Mesenteric fat pad (tissue), 1 donor: Measurements from ENCODE around the gene PLCH2. TPM values are rescaled to one million over a fixed set of nuclear protein-coding genes. Genes with fewer than 3 reads are reported as not detected.
A peak's percentile ranks its signal among the peaks of the same experiment; 100 is the strongest.

Experiments used
- DNase-seq: peaks from one replicate; pipeline ENCODE4 v3.0.0-alpha.2; 2020; ENCODE audit warnings: low spot score
- total RNA-seq: library from RNA; stranded (reverse); fragmentation: NEBNext Ultra II Directional; extraction: Animal tissue kit (Norgen Biotek cat#: 25700); gene quantifications from one replicate; pipeline ENCODE4 v1.2.1, GENCODE V29; 2021
- donor health status: DM: yes; HTN: yes; CAD: no.

PLCH2 gene
- total RNA-seq, 1 donor from 2014 or later, result 0.55 TPM

DNA sequence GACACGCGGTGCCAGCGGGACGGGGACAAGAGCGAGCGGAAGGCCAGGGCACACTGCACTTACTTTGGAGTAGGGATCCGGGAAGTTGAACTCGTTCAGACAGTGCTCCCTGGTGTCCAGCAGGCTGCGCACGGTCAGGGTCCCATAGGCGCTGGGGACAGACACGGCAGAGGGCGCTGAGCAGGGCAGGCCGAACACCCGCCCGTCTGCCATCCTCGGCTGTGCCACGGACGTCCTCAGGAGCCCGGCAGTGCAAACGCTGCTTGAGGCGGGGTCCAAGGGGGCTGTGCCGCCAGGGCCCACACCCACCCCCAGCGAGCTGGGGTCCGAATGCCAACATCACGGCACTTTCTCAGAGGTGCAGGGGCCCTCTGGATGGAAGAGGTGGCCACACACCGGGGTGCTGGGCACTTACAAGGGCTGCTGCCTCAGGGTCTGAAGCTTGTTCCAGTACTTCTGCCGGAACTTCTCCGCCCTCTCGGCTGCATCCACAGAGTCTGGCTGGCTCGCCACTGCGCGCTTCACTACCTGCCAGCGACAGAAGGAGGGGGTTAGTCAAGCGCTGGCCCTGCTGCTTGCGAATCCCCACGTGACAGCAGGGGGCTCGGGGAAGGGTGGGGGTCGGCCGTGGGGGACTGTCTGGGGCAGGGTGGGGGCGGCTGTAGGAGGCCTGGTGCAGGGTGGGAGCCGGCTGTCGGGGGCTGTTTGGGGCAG lies 38.0 kb downstream of the PLCH2 start:
- DNase-seq, result no peak

DNA sequence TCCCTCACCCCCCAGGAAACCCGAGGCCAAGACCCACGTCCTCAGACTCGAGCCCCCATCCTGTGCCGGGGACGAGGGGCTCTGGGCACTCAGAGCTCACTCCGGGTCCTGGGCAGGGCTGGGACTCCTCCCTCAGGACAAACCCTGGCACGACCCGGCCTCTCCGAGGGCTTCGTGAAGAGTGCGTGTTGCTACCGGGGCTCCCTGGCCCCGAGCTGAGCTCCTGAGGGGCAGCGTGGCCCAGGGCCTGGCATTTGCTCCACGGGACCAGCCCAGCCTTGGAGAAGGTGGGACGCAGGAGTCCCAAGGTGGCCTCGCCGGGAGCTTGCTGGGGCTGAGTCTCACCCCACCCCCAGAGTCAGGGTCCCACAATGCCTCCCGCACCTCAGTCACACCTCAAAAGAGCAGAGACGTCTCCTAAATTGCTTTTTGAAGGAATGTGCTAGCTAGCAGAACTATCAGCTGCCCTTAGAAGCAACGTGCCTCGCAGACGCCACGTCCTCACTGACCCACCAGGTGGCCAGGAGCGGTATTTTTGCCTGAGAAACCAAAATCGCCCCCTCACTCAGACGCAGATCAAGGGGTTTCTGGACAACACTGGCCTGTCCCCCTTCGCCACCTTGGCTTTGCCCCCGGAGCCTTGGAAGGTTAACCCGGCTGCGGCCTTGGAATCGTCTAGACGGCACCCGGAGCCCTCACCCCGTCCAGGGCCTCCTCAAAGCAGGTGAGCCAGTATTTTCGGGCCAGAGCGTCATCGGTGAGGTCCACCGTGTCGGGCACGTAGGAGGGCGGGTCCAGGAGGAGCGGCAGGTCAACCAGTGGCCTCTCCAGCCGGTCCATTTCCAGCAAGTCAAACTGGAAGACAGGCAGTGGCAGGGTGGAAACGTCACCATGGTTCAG lies 39.0 kb downstream of the PLCH2 start:
- no peak for DNase-seq

DNA sequence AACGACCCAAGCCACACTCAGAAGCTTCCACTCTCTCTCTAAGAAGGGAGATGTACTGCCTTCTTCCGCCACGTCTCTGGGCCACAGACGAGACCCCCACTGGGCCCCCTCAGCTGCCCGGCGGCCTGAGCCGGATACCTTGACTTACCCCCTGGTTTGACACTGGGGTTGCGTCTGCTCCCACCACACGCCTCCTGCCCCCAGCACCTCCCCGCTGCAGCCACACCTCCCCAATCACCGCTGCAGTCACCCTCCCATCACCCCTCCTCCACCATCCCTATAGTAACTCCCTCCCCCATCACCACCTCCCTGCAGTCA lies 39.6 kb downstream of the PLCH2 start:
- no peak for DNase-seq

DNA sequence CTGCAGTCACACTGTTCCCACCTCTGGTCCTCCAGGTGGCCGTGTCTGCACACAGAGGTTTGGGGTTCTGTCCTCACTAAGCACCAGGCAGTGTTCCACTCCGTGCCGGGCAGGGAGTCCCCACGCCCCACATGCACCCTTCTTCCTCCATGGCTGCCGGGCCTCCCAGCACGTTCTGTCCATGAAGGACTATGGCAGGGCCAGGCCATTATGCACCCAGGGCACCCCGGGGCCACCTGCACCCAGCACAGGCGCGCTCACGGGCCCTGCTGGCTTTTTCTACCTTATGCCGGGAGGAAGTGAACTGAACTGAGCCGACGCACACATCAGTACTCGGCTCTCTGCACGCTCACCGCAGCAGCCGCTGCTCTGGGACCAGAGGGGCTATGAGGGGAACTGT lies 40.0 kb downstream of the PLCH2 start:
- no peak for DNase-seq

DNA sequence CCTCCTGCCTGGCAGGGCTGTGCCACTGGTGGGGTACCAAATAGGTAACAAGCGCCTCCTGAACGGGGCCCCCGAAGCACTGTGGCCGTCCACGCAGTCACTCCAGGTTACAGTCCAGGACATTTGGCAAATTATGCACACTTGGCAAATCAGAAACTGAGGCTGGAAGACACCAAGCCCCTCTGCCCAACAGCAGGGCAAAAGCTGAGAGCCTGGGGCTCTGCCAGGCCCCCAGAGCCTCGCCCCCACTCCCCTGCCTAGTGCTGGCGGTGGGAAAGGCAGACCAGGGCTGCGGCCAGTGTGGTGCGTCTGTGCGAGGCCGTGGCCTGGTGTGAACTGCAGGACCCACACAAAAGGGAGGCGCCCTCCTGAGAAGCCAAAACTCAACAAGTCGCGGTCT lies 40.9 kb downstream of the PLCH2 start:
- no peak for DNase-seq

DNA sequence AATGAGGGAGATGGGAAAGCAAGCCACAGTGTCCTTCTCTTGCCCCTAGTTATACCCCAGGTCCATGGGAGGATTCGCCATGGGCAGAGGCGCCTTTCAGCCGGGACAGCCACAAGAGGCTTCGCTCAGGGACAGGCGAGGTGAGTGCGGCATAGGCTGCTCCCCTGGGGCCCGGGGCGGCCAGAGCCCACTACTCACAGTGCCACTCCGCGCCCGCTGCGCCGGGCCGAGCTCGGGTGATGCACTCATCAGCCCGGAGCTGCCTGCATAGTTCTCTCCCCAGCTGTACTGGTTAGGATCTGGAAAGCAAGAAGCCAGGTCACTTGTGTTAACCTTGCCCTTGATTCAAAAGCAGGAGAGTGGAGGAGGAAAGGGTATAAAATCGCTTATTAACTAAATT lies 41.9 kb downstream of the PLCH2 start:
- DNase-seq, result no peak

DNA sequence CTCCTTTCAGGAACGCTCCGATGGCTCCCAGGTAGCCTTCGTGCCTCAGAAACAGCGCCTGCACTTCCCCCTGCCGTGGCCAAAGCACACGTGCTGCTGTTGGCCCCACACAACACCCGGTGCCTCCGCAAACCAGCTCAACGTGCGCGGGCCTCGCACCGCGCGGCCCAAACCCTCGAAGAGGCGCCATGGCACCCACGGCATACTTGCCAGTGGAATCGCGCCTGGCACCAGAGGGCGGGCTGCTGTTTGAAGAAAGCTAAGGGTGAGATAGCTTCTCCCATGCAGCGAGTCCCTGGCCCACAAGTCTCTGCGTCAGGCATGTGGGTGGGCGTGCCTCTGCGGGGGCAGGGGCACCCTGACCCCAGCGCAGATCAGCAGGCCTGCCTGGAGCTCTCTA lies 42.4 kb downstream of the PLCH2 start:
- DNase-seq, result no peak

DNA sequence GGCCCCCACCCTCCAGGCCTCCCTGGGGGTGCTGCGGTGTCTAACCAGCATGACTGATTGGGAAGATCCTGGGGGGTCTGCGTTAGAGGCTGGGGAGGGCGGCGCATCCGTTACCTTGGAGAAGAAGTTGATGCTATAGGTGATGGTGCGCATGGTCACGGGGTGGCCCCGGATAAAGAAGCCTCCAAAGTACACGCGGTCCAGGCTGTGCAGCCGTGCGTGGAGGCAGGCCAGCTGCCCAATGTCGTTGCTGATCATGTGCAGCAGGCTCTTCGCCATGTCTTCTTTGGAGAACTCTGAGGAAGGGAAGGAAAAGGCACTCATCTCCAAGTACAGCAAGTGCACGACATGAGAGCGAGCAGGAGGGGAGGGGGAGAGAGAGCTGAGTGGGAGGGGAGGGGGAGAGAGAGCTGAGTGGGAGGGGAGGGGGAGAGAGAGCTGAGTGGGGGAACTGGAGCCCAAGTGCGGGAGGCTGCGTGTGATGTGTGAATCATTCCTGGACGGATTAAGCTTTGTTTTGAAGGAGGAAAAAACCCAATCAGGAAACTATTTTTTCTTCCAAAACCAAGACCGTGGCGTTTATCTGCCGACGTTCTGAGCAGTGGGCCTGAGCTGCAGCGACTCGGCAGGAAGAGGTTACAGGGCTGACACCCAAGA lies 43.1 kb downstream of the PLCH2 start:
- no peak for DNase-seq

DNA sequence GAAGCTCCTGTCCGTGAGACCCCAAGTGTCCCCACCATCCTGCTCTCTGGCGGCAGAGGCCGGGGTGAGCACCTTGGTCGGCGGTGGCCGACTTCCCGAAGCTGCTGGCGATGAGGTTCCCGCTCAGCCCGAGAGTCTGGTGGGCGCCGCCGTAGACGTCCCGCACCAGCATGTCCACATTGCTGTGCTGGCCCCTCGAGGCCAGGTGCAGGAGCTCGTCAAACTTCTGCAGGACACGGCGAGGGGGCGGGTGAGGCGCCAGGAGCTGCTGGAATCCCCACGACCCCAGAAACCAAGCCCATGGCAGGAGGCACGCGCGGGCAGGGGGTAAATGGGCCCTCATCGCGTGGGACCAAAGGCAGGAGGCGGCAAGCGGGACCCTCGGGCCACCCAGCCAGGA lies 43.6 kb downstream of the PLCH2 start:
- DNase-seq, result no peak

DNA sequence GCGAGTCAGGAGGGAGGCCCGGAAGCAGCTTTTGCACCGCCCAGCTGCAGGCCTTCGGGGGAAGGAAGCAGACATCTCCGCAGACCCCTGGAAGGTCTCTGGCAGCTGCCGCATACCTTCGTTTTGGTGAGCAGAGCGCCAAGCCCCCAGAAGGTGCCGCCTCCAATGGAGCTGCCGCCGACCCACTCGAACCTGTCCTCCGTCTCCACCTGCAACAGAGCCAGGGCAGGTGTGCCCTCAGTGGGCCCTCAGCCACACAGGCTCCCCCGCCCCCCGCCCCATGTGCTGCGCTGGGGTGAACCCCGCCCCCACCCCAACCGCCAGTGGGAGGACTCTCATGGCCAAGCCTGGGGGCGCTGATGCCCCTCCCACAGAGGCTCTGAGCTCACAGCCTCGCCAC lies 44.1 kb downstream of the PLCH2 start:
- no peak for DNase-seq

DNA sequence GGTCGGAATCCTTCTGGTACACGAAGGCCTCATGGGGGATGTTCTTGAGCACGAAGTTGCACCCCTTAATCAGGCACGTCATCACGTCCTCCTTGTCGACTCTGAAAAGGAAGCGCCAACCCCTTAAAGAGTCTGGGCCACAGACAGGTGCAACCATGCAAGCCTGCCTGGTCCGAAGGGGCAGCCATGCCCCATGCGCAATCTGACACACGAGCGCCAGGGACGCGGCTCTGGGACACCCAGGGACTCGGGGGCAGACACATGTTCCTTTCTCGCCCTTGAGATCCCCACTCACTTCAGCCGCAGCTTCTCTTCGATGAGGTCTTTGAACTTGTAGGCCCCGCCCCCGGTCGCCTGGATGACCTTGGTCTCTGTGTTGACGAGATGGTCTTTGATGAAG lies 44.7 kb downstream of the PLCH2 start:
- DNase-seq, result no peak

DNA sequence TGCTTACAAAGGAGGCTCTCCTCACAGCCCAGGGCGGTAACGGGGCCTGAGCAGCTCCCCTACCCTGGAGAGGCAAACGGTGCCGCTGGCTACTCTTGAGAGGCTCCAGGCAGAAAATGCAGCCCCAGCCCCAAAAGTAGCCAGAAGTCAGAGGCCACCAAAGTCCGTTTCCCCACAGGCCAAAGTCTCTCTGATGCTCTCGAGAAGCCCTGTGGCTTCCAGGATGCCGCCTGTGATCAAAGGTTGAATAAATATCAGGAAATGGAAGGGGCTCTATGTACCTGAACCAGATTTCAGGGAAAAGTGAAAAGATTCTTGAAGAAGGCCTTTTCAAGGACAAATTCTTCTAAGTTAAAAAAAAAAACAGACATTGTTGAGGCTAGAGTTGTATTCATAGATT lies 46.1 kb downstream of the PLCH2 start:
- no peak for DNase-seq

DNA sequence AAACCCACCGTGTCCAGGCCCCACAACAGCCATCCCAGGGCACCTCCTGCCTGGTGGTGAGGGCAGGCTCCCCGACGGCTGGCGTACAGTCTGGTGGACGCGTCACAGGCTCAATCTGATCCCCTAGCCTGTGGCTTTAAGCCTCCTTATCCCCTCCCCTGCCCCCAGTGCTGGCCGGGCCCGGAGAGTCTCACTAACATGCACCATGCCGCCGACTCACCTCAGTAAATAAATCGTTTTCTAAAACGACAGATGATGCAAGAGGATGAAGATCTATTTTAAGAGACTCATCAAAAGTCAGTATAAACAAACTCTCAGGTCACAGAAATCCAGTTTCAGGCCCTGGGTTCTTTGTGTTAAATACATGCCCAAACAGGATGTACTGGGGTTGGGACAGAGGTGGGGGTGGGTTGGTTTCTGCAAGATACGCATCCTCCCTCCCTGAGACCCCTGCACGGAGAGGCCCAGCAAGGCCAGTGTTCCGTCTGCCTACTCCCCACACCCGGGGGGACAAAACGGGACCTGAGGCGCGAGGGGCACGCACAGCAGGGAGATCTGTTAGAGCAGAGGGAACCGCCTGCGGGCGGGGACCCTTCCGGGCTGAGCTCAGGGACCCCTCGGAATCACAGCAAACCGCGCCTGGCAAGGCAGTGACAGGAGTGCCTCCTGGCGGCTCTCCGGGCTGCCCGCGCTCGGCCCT lies 47.3 kb downstream of the PLCH2 start:
- no peak for DNase-seq

DNA sequence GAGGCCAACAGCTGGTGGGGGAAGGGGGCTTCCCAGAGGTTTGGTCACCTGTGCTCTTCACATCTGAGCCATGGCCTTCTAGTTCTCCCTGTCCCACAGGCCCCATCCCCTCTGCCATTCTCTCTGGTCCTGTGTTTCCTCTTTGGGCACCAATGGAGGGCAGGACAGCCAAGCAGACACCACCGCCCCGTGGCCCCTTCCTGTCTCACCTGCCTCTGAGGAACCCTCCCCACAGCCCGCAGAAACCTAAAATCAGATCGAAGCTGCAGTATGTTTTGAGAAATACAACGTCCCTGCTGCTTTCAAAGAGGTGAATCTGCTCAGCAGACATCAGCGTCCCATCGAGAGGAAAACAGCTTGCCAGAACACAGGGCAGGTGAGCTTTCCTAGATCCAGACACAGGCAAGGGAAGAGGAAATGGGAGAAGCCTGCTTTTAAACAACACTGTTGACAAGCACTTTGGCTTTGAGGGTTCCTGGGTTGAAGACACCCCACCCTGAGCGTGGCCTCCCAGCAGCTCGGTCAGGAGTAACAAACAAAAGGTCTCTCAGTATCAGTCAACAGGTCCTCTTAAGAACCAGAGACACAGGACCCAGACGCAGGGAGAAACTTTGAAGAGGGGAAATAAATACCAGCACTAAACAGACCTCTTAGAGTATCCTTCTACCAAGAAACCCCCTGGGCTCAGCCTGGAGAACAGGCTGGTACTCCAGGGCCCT lies 48.0 kb downstream of the PLCH2 start:
- no peak for DNase-seq

DNA sequence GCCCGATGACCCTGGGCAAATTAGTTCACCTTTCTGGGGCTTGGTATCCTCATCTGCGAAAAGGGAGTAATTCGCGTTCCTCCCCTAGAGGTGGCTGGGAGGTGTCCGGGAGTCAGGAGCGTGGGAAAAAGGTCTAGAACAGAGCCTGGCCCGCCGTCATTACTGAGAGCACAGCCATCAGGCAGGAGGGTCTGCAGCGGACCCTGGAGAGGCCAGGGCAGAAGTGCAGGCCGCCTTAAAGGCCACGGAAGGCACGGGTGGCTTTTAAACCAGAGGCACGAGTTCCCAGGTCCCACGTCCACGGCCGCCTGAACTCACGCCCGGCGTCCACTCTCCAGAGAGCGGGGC lies 49.5 kb downstream of the PLCH2 start:
- DNase-seq, result no peak

DNA sequence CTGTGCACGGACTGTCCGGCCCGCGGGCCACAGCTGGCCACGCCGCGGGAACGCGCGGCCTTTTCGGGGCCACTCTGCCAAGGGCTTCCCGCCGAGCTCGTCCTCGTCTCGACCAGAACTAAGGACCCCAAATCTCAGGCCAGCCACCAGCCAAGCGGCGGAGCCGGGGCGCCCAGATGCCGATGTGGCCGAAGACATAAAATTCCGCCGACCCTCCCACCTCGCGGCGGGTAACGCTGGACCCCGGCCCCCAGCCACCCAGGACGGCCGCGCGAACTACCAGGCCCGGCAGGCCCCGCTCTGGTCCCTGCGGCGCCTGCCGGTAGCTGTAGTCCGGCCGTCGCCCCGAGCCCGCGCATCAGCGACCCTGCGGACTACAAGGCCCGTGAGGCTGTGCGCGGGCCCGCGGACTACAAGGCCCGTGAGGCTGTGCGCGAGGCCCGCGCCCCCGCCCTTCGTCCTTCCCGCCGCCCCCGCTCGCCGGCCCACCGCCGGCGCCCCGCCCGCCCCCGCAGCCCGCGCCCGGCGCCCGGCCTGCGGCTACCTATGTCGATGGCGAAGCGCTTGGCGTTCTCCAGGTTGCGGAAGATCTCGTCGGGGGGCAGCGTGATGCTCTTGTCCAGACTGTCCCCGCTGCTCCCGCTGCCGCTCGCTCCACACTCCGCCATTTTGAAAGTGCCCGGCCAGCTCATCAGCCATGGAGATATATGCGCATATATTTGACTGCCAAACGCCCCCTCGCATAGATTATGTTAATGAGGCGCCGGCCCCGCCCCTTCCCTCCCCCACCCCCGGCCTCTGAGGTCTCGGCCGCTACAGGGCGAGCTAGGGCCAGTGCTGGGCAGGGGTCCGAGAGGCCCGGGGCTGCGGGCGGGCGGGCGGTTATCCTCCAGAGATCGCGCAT lies 50.1 kb downstream of the PLCH2 start, which contains the start of gene PANK4:
Gene PANK4, minus strand, starts transcription at position 677 of the 904 bp plus-strand sequence. Its CDS starts 9 bp downstream, at position 668.
- peak; percentile 96 for DNase-seq

DNA sequence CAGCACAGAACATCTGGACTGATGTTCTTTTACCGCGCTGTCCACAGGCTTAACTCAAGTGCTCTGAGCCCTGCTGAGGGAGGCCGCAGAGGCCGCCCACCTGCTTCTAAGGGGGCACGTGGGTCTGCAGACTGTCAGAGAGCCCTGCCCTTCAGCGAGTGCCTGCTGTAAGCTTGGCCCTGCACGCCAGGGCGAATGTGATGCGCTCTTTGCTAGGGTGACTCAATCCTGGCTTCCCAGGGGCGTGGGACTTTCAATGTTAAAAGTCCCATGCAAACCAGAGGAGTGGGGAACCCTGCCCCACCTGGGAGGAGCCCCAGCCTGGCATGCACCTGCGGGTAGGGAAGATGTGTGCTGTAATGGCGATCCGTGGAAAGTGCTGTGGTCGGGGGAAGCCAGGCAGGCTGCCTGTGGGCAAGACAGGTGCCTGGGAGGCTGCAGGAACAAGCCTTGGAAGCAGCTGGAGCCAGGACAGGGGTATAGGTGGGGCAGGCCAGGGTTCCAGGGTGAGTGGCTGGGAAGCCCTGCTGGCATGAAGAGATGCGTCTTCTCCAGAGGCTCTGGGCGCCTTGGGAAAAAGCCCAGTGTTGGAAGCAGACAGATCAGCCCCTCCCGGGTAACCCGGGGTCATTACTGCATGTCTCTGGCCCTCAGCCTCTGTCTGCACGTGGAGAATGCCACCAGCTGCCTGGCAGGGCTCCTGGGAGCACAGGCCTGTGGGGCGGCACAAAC lies 50.9 kb downstream of the PLCH2 start:
- no peak for DNase-seq

DNA sequence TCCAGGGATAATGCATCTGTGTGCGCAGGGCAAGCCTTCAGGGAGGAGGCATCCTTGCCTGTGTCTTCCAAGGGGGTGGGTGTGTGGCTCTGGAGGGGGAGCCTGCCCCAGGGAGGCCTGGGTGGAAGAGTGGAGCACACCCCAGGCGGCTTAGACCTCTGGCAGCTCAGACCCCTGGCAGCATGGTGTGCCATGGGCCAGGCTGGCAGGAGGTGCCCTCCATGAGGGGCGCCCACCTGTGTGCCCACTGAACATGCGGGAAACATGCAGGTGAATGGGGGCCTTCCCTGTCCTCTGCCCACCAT lies 51.4 kb downstream of the PLCH2 start:
- no peak for DNase-seq

DNA sequence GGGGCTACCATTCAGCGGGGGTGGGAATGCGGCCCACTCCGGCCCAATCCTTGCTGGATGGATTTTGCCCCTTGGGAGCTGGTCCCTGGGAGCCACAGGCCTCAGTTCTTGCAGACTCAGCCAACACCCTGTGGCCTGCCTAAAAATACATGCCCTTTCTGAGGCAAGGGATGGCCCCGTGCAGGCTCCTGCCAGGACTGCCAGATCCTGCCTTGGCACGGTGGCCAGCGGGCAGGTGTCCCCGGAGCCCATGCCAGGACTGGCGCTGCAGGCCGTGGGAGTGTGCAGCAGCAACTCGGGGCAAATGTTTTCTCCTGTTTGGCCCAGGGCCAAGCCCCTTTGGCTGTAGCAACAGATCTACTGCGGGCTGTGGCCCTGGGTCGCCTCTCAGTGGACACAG lies 51.9 kb downstream of the PLCH2 start:
- DNase-seq, result no peak

DNA sequence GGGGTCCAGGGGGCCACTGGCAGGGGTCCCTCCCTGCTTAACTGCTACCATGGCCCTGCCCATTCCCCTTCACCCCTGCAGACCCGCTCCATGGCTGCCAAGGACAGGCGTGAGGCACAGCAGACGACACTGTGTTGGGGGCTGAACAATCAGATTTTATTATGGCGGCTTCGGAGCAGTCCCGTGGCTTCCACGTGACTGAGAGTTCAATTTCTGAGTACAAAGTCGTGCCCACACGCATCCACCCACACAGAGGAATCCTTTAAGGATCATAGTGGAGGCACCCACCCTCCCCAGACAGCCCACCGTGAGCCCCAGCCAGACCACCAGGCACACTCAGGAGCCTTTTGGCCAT lies 52.5 kb downstream of the PLCH2 start:
- DNase-seq, result no peak
